Suprapubic skin (tissue), 4 donors: ENCODE data around the gene SLC43A3.

ENCODE experiments used
- CTCF ChIP-seq, 2 donors: fragments of 200-600 bp in 1 of 2; fragments of 450-650 bp in 1 of 2; sonication (generic) in 1 of 2; IDR thresholded peaks; one replicate each; pipeline ENCODE4 v1.5.1; 2016 to 2019; ENCODE audit warnings: antibody characterized with exemption in 2 of 2, mild to moderate bottlenecking in 1 of 2, moderate library complexity in 1 of 2
- EP300 ChIP-seq: sonication (generic); formaldehyde crosslinking; IDR thresholded peaks from one replicate; pipeline ENCODE4 v1.6.1; 2017; ENCODE audit warnings: antibody characterized with exemption
- POLR2A ChIP-seq, 2 donors: fragments of 450-650 bp; IDR thresholded peaks; one replicate each; pipeline ENCODE4 v1.6.1; 2017; ENCODE audit warnings: antibody characterized with exemption in 2 of 2, mild to moderate bottlenecking in 2 of 2, moderate library complexity in 2 of 2
- POLR2AphosphoS5 ChIP-seq, 3 donors: sonication (generic); formaldehyde crosslinking; IDR thresholded peaks; one replicate each; pipeline ENCODE4 v1.6.1; 2017; ENCODE audit warnings: antibody characterized with exemption in 3 of 3

- no peak for TF ChIP-seq CTCF (IDR thresholded peaks at IDR 0.05)
- TF ChIP-seq EP300: no peak
- no peak for TF ChIP-seq POLR2A (IDR thresholded peaks at IDR 0.05)
- TF ChIP-seq POLR2AphosphoS5 (IDR thresholded peaks at IDR 0.05): no peak
Measured at GRCh38 chr11:57395905-57396623, 30.9 kb downstream of the SLC43A3 start.
